Sigmoid colon (tissue), 3 donors: ENCODE results near the gene CLDND2.

Experiments
- POLR2A ChIP-seq, 2 donors: fragments of 450-650 bp; IDR thresholded peaks; one replicate each; pipeline ENCODE4 v1.6.1; 2016; ENCODE audit warnings: antibody characterized with exemption in 2 of 2, mild to moderate bottlenecking in 2 of 2, moderate library complexity in 2 of 2
- TF ChIP-seq, protein P1 (sequence below), 4 experiments: fragments of 450-650 bp in 3 of 4; fragments of 200-600 bp in 1 of 4; IDR thresholded peaks; one replicate each; pipeline ENCODE4 v1.5.1; 2016 to 2019; ENCODE audit warnings: antibody characterized with exemption in 4 of 4, mild to moderate bottlenecking in 3 of 4, moderate library complexity in 2 of 4

GRCh38 chr19:51370230-51370629 lies 1.4 kb upstream of the CLDND2 start:
- TF ChIP-seq, protein P1, sequence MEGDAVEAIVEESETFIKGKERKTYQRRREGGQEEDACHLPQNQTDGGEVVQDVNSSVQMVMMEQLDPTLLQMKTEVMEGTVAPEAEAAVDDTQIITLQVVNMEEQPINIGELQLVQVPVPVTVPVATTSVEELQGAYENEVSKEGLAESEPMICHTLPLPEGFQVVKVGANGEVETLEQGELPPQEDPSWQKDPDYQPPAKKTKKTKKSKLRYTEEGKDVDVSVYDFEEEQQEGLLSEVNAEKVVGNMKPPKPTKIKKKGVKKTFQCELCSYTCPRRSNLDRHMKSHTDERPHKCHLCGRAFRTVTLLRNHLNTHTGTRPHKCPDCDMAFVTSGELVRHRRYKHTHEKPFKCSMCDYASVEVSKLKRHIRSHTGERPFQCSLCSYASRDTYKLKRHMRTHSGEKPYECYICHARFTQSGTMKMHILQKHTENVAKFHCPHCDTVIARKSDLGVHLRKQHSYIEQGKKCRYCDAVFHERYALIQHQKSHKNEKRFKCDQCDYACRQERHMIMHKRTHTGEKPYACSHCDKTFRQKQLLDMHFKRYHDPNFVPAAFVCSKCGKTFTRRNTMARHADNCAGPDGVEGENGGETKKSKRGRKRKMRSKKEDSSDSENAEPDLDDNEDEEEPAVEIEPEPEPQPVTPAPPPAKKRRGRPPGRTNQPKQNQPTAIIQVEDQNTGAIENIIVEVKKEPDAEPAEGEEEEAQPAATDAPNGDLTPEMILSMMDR (IDR thresholded peaks at IDR 0.05) = no peak
- no peak for TF ChIP-seq POLR2A (IDR thresholded peaks at IDR 0.05)
